ENCODE data around the gene CD244.

Gene CD244

GRCh38 chr1:160844447-160845232, 18.0 kb downstream of the CD244 start:
- DNase-seq: peak in 1 of 5 experiments; percentile 27

- DNase-seq: no peak
Measured at GRCh38 chr1:160841079-160841478, 21.6 kb downstream of the CD244 start.

- DNase-seq: no peak
Measured at GRCh38 chr1:160839746-160840145, 22.9 kb downstream of the CD244 start.

- peak in 2 of 5 experiments; percentile 28 to 71 for DNase-seq
Measured at GRCh38 chr1:160838888-160839287, 23.8 kb downstream of the CD244 start.

- DNase-seq: peak; percentile 49 to 99 (median 74)
Measured at GRCh38 chr1:160837558-160838205, 25.0 kb downstream of the CD244 start.

GRCh38 chr1:160836981-160837557, 25.6 kb downstream of the CD244 start:
- DNase-seq: peak in 1 of 5 experiments; percentile 17

GRCh38 chr1:160836561-160836960, 26.1 kb downstream of the CD244 start:
- DNase-seq: no peak

GRCh38 chr1:160835751-160836150, 26.9 kb downstream of the CD244 start:
- DNase-seq: no peak

- peak in 2 of 5 experiments; percentile 36 to 77 for DNase-seq
Measured at GRCh38 chr1:160834945-160835565, 27.6 kb downstream of the CD244 start.

- DNase-seq: peak; percentile 41 to 79 (median 64)
Measured at GRCh38 chr1:160830321-160831153, 32.1 kb downstream of the CD244 start.

- no peak for DNase-seq
Measured at GRCh38 chr1:160829766-160830165, 32.9 kb downstream of the CD244 start.

- DNase-seq: no peak
Measured at GRCh38 chr1:160827418-160827817, 35.3 kb downstream of the CD244 start.

GRCh38 chr1:160826546-160826945, 36.1 kb downstream of the CD244 start:
- no peak for DNase-seq

- DNase-seq: no peak
Measured at GRCh38 chr1:160823296-160823695, 39.4 kb downstream of the CD244 start.

- no peak for DNase-seq
Measured at GRCh38 chr1:160821627-160822026, 41.1 kb downstream of the CD244 start.

GRCh38 chr1:160819186-160819585, 43.5 kb downstream of the CD244 start:
- DNase-seq: no peak

GRCh38 chr1:160818207-160818937, 44.3 kb downstream of the CD244 start:
- DNase-seq: no peak

- DNase-seq: no peak
Measured at GRCh38 chr1:160814856-160815255, 47.8 kb downstream of the CD244 start.

- no peak for DNase-seq
Measured at GRCh38 chr1:160814316-160814715, 48.4 kb downstream of the CD244 start.

- DNase-seq: peak in 1 of 5 experiments; percentile 80
Measured at GRCh38 chr1:160813215-160813614, 49.5 kb downstream of the CD244 start.

GRCh38 chr1:160811147-160811546, 51.5 kb downstream of the CD244 start:
- DNase-seq: no peak

GRCh38 chr1:160810486-160810885, 52.2 kb downstream of the CD244 start:
- no peak for DNase-seq
